IPS DF 6.9 (cell line): Measurements from ENCODE around the gene NPAS1.
A peak's percentile ranks its signal among the peaks of the same experiment; 100 is the strongest.
"Not testable (repeated sequence)": the region's sequence is repeated elsewhere in the genome, so short reads cannot be mapped to it uniquely, and the experiment has no call there.

Experiments used
- DNase-seq: peaks from one replicate; pipeline ENCODE4 v3.0.0-alpha.2; 2013; ENCODE audit warnings: low read depth, low spot score
- H3K27ac ChIP-seq: one replicate; pipeline ENCODE4 v1.5.1; 2013; ENCODE audit warnings: low read length, control low read depth
- H3K27me3 ChIP-seq: 2 replicates; pipeline ENCODE4 v1.6.1; 2013; ENCODE audit warnings: mild to moderate bottlenecking, low read length; ENCODE audit not compliant: control insufficient read depth, insufficient read depth
- H3K36me3 ChIP-seq: 2 replicates; pipeline ENCODE4 v1.6.1; 2013; ENCODE audit warnings: low read length; ENCODE audit not compliant: control insufficient read depth, insufficient read depth
- H3K4me1 ChIP-seq: 2 replicates; pipeline ENCODE4 v1.6.1; 2013; ENCODE audit warnings: low read length; ENCODE audit not compliant: control insufficient read depth, insufficient read depth
- H3K4me3 ChIP-seq: 2 replicates; pipeline ENCODE4 v1.5.1; 2013; ENCODE audit warnings: mild to moderate bottlenecking, low read length
- H3K9me3 ChIP-seq: 2 replicates; pipeline ENCODE4 v1.6.1; 2013; ENCODE audit warnings: low read length, inconsistent platforms; ENCODE audit not compliant: control insufficient read depth, insufficient read depth
- WGBS: extraction: QIAGEN DNeasy Blood & Tissue Kit; methylation state at CpG from one replicate; pipeline ENCODE4 v1.1.7; 2013; ENCODE audit warnings: mixed read lengths, missing lambda C conversion rate; ENCODE audit not compliant: insufficient read length, insufficient coverage; 5-methylcytosine and 5-hydroxymethylcytosine counted together

Gene NPAS1

DNA sequence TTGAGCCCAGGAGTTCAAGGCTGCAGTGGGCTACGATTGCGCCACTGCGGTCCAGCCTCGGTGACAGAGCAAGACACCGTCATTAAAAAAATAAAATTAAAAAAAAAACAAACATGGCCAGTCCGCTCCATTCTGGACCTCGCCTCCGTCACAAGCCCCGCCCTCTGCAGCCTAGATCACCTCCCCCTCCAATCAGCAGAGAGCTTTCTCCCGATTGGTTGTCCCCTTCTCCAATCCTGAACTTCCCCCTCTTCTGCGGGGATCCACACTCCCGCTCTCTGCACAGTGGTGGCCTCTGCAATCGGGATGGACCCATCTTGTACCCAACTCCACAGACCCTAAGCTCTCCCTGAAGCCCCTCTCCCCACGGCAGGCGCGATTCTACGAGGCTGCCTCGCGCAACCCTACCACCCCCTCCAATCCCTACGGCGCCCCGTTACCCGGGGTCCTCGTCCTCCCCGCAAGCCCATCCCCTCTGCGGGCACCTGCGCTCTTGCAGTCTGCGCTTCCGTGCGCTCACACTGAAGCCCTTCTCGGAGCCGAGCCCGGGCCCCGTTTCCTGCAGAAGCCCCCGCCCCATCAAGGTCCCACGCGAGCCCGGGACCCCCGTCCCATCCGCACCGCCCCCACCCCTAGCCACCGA lies 28.2 kb downstream of the NPAS1 start:
- no CpG with 5 or more reads among the region's 42 CpGs for WGBS
- peak overlapping the region; percentile 68 for H3K4me3 ChIP-seq
- no peaks in the 10 kb centered on the region for H3K27me3 ChIP-seq
- H3K9me3 ChIP-seq, result no peaks in the 10 kb centered on the region
- no peak overlapping the region for H3K27ac ChIP-seq
- peaks cover 3% of the 10 kb centered on the region for H3K4me1 ChIP-seq
- peaks cover 5% of the 10 kb centered on the region; the same call in 1 of the 2 replicates for H3K36me3 ChIP-seq
- peak; percentile 87 for DNase-seq

DNA sequence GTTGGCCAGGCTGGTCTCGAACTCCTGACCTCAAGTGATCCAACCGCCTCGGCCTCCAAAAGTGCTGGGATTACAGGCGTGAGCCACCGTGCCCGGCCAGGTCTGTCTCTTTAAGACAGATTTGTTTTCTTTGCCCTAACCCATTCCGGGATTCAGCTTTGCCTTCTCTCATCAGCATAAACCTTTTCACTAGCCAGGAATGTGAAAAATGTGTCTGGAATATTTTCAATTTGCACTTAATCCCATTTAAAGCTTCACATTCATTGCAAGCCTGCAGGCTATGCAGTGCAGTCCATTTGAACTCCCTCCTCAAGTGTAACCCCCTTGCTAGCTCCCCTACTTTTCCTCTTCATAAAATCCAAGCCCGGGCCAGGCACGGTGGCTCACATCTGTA lies 29.7 kb downstream of the NPAS1 start:
- WGBS, result no CpG with 5 or more reads among the region's 9 CpGs

DNA sequence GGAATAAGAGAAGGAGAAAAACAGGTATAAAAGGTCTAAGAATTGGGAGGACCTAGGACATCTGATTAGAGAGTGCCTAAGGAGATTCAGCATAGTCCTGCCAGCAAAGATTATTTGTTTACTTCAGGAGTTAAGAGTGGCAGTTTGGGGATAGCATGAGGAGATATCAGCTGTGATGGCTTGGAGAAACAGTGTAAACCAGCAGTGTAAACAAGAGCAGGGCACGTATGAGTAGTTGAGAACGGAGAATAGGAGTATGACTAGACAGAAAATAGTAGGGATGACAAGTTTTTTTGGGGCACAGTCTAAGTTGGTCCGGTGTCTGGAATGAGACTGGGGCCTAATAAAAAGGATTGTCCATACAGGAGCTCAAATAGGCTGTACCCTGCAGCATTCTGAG lies 30.9 kb downstream of the NPAS1 start:
- not testable (repeated sequence) for H3K4me1 ChIP-seq, H3K27ac ChIP-seq, H3K36me3 ChIP-seq, DNase-seq, H3K4me3 ChIP-seq, H3K9me3 ChIP-seq, H3K27me3 ChIP-seq
- WGBS, result no CpG with 5 or more reads among the region's 3 CpGs

More for the DNA sequence above, 29.7 kb downstream of the NPAS1 start:
- peaks cover 3% of the 10 kb centered on the region for H3K4me1 ChIP-seq
- H3K36me3 ChIP-seq, result peaks cover 5% of the 10 kb centered on the region; the same call in 1 of the 2 replicates
- no peak overlapping the region for H3K27ac ChIP-seq
- no peaks in the 10 kb centered on the region for H3K9me3 ChIP-seq
- no peak overlapping the region; the same call in 1 of the 2 replicates for H3K4me3 ChIP-seq
- no peaks in the 10 kb centered on the region for H3K27me3 ChIP-seq
- no peak for DNase-seq

DNA sequence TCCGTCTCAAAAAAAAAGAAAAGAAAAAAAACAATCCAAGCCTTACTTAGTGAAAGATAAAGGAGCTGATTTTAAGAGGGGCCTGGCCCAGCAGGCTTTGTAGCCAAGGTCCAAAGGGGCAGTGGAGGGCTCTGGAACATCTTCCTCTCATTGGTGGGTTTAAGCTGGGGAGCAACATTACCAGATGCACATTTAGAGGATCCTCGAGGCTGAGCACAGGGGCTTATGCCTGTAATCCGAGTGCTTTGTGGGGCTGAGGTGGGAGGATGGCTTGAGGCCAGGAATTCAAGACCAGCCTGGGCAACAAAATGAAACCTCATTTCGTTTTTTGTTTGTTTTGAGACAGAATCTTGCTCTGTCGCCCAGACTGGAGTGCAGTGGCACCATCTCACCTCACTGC lies 36.8 kb downstream of the NPAS1 start:
- Histone ChIP-seq H3K4me1 (no peaks in the 10 kb centered on the region), H3K27ac (no peak overlapping the region), H3K9me3 (no peaks in the 10 kb centered on the region), H3K27me3 (no peaks in the 10 kb centered on the region), H3K36me3 (no peaks in the 10 kb centered on the region), H3K4me3 (no peak overlapping the region)
- WGBS, result no CpG with 5 or more reads among the region's 5 CpGs
- DNase-seq, result no peak

DNA sequence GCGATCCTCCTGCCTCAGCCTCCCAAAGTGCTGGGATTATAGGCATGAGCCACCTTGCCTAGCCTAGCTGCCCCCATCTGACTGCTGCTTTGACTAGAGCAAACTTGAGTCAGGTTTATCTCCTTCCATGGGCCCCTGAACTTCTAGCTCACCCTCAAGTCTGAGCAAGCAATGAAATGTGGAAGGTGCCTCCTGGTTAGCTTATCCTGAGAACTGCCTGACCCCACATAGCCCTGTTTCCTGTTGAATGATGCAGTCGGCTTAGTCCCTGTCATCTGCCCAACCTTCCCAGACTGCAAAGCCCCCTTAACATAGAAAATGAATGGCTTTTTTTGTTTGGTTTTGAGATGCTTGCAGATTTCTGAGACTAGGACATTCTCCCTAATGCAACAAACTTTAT lies 37.7 kb downstream of the NPAS1 start:
- DNase-seq, result no peak
- WGBS, result no CpG with 5 or more reads among the region's 2 CpGs
- no peaks in the 10 kb centered on the region for H3K4me1 ChIP-seq
- no peaks in the 10 kb centered on the region for H3K27me3 ChIP-seq
- H3K36me3 ChIP-seq, result no peaks in the 10 kb centered on the region
- no peaks in the 10 kb centered on the region for H3K9me3 ChIP-seq
- H3K4me3 ChIP-seq, result no peak overlapping the region
- H3K27ac ChIP-seq, result no peak overlapping the region

DNA sequence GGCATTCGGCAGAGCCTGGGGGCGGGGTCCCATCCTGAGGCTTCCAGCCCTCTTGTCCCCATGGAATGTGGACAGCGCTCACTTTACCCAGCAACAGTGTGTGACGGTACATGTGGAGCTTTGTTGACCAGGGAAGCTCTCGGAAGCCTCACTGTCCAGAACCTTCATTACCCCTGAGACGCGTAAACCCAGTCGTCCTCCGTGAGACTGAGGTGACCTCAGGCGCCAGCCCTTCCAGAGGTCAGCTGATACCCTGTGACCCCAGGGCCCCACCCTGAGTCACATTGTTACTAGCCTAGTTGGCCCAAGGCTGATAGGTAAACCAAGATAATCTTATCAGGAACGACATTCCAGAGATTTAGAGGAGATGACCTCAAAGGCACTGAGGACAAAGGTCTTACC lies 39.0 kb downstream of the NPAS1 start:
- H3K4me3 ChIP-seq, result no peak overlapping the region
- DNase-seq, result no peak
- no peaks in the 10 kb centered on the region for H3K36me3 ChIP-seq
- no peaks in the 10 kb centered on the region for H3K4me1 ChIP-seq
- no peak overlapping the region for H3K27ac ChIP-seq
- no peaks in the 10 kb centered on the region for H3K9me3 ChIP-seq
- WGBS, result no CpG with 5 or more reads among the region's 11 CpGs
- H3K27me3 ChIP-seq, result no peaks in the 10 kb centered on the region

DNA sequence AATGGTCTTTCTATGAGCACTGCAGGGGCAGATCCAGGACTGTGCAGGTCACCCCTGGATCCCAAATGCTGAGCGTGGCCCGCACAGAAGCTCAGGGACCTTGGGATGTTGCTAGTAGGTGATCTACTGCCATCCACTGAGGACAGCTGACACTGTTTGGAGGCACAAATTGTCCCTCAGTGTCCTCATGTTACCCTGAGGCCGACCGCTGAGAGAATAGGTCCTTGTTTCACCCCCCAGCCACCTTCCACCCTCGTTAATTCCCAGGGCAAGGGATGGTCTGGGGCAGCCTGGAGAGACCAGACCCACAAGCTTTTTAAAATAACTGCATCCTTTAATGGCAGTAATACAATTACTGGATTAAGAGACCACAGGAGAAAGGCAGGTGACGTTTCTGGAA lies 44.2 kb downstream of the NPAS1 start:
- H3K4me3 ChIP-seq, result no peak overlapping the region
- DNase-seq, result no peak
- 0 out of 2 replicates have a peak, but pooled peaks cover 1% of the 10 kb centered on the region for H3K4me1 ChIP-seq
- H3K27ac ChIP-seq, result no peak overlapping the region
- H3K9me3 ChIP-seq, result no peaks in the 10 kb centered on the region
- no peaks in the 10 kb centered on the region for H3K27me3 ChIP-seq
- peaks cover 26% of the 10 kb centered on the region for H3K36me3 ChIP-seq
- WGBS, result no CpG with 5 or more reads among the region's 6 CpGs

DNA sequence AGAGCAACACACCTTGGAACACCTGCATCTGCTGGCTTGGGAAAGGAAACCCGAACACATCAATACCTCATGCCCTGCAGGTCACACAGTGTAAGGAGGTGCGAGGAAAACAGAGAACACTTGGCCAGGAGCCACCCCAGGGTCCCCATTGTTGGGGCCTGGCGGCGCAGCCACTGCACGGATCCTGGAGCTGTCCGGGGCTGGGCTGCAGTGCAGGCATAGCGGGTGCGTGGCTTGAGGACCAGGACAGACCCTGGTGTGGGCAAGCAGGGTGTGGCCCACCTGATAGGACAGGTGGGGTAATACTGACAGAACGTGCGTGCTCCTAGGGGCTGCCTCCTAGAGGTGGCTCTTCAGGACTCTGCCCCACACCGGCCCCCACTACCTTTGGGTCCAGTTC lies 45.6 kb downstream of the NPAS1 start:
- Histone ChIP-seq H3K9me3 (no peaks in the 10 kb centered on the region), H3K36me3 (peaks cover 32% of the 10 kb centered on the region)
- WGBS, result no CpG with 5 or more reads among the region's 11 CpGs

DNA sequence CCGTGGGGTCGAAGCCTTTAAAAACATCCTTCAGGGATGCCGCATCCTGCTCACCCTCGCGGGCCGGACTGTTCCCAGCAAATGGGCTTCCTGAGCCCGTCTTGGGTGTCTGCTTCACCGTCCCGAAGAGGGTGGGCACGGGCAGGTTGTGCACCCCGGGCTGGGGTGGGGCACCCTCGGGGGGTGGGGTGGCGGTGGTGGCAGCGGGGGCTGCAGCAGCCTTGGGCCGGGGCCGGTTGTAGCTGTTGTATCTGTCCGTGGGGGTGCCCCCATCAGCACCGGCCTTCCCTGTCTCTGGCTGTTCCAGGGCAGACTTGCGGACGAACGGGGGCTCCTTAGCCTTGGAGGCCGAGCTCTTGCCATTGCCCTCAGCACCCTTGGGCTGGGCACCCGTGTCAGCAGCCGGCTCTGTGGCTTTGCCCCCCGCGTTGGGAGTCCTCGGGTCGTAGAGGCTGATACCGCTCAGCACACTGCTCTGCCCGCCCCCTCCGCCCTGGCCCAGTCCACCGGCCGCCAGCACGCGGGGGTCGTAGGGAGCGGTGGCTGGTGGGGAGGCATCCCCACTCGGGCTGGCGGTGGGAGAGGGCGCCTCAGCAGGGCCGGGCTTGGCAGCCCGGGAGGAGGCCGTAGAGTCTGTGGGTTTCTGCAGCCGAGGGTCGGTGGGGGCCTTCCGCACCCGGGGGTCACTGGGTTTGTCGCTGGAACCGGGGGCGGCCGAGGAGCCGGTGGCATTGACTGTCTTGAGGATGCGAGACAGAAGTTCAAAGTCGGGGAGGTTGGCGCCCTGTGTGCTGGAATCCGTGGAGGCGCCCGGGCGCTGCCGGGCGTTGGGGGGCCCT lies 47.0 kb downstream of the NPAS1 start:
- Histone ChIP-seq H3K4me1 (0 out of 2 replicates have a peak, but pooled peaks cover 1% of the 10 kb centered on the region), H3K9me3 (no peaks in the 10 kb centered on the region), H3K36me3 (peaks cover 43% of the 10 kb centered on the region)

More for the DNA sequence above, 45.6 kb downstream of the NPAS1 start:
- 0 out of 2 replicates have a peak, but pooled peaks cover 1% of the 10 kb centered on the region for H3K4me1 ChIP-seq
- no peak for DNase-seq
- H3K27me3 ChIP-seq, result no peaks in the 10 kb centered on the region
- H3K27ac ChIP-seq, result no peak overlapping the region
- H3K4me3 ChIP-seq, result no peak overlapping the region

DNA sequence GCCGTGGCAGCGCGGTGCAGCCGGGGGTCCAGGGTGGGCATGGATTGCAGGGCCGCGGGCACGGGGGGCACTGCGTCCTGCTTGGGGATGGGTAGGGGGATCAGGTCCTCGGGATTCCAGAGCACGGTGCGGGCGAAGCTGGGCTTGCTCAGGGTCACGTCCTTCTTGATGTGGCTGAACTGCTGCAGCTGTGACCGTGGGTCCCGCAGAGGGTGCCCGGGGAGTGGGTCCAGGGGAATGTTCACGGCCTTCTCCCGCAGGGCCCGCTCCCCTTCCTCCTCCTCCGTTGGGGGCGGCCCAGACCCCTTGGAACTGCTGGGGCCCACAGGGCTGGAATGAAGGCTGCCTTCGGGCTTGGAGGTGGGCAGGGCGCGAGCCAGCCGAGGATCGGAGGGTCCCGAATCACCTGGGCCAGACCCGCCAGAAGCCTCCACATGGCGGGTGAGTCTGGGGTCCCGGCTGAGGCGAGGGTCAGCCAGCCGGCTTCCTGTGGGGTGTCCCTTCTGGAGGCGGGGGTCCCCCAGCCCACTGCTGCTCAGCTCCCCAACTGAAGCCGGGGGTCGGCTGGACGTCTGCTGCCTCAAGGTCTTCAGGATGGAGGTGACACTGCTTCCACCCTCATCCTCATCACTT lies 47.7 kb downstream of the NPAS1 start:
- H3K27ac ChIP-seq, result no peak overlapping the region
- peaks cover 50% of the 10 kb centered on the region for H3K36me3 ChIP-seq
- no peak for DNase-seq
- WGBS, result no CpG with 5 or more reads among the region's 36 CpGs
- H3K9me3 ChIP-seq, result no peaks in the 10 kb centered on the region
- H3K4me1 ChIP-seq, result 0 out of 2 replicates have a peak, but pooled peaks cover 1% of the 10 kb centered on the region
- H3K27me3 ChIP-seq, result no peaks in the 10 kb centered on the region
- no peak overlapping the region for H3K4me3 ChIP-seq

More for the DNA sequence above, 47.0 kb downstream of the NPAS1 start:
- Histone ChIP-seq H3K27ac (no peak overlapping the region), H3K27me3 (no peaks in the 10 kb centered on the region), H3K4me3 (no peak overlapping the region)
- no peak for DNase-seq
- no CpG with 5 or more reads among the region's 61 CpGs for WGBS
